OCI-M2 (cell line): Measurements from ENCODE around the gene SYT14.
"Not testable (repeated sequence)": the region's sequence is repeated elsewhere in the genome, so short reads cannot be mapped to it uniquely, and the experiment has no call there.

Experiments used
- DNase-seq: peaks from one replicate; lab custom pipeline; 2025; ENCODE audit not compliant: unreplicated experiment; lab: John Stamatoyannopoulos, UW

The SYT14 gene

GRCh38 chr1:209936125-209936524 is 1.9 kb upstream of the SYT14 start:
- DNase-seq = no peak

- DNase-seq = no peak
These were observed 7.4 kb downstream of the SYT14 start for GRCh38 chr1:209945377-209945776.

GRCh38 chr1:209948155-209948554 is 10.1 kb downstream of the SYT14 start:
- DNase-seq = no peak

- no peak for DNase-seq
These were observed 18.1 kb downstream of the SYT14 start for GRCh38 chr1:209956116-209956515.

- no peak for DNase-seq
These were observed 21.6 kb downstream of the SYT14 start for GRCh38 chr1:209959623-209960022.

GRCh38 chr1:209960926-209961325 is 22.9 kb downstream of the SYT14 start:
- no peak for DNase-seq

- no peak for DNase-seq
These were observed 24.4 kb downstream of the SYT14 start for GRCh38 chr1:209962388-209962787.

GRCh38 chr1:209962856-209963255 is 24.8 kb downstream of the SYT14 start:
- DNase-seq = no peak

- no peak for DNase-seq
These were observed 28.0 kb downstream of the SYT14 start for GRCh38 chr1:209965996-209966395.

- DNase-seq = not testable (repeated sequence)
These were observed 40.7 kb downstream of the SYT14 start for GRCh38 chr1:209978721-209979120.

- DNase-seq = no peak
These were observed 45.9 kb downstream of the SYT14 start for GRCh38 chr1:209983953-209984352.

GRCh38 chr1:209985002-209985401 is 47.0 kb downstream of the SYT14 start:
- DNase-seq = no peak

GRCh38 chr1:209988706-209989105 is 50.7 kb downstream of the SYT14 start:
- no peak for DNase-seq

GRCh38 chr1:209989525-209989924 is 51.5 kb downstream of the SYT14 start:
- DNase-seq = no peak

- no peak for DNase-seq
These were observed 55.2 kb downstream of the SYT14 start for GRCh38 chr1:209993061-209993830.

GRCh38 chr1:209996348-209996747 is 58.3 kb downstream of the SYT14 start:
- DNase-seq = no peak

GRCh38 chr1:209999005-209999404 is 61.0 kb downstream of the SYT14 start:
- DNase-seq = no peak

GRCh38 chr1:210001751-210002150 is 63.7 kb downstream of the SYT14 start:
- no peak for DNase-seq

GRCh38 chr1:210003501-210003900 is 65.5 kb downstream of the SYT14 start:
- no peak for DNase-seq

GRCh38 chr1:210010161-210010560 is 72.1 kb downstream of the SYT14 start:
- DNase-seq = no peak

- DNase-seq = no peak
These were observed 83.3 kb downstream of the SYT14 start for GRCh38 chr1:210021145-210021860.

GRCh38 chr1:210022044-210022443 is 84.0 kb downstream of the SYT14 start:
- DNase-seq = no peak
